Liver (tissue), 9 donors: ENCODE measurements around the gene ARMC5. TPM values are rescaled to one million over a fixed set of nuclear protein-coding genes. Genes with fewer than 3 reads are reported as not detected.

Experiments used
- DNase-seq: peaks from one replicate; pipeline ENCODE4 v3.0.0-alpha.2; 2017; ENCODE audit warnings: low spot score
- H3K27ac ChIP-seq, 2 donors: one replicate each; pipeline ENCODE4 v1.7.0; 2013; ENCODE audit warnings: inconsistent platforms in 2 of 2, low read length in 2 of 2, control low read depth in 1 of 2, low read depth in 1 of 2, mild to moderate bottlenecking in 1 of 2
- H3K27me3 ChIP-seq, 4 donors: one replicate each; pipeline versions ENCODE4 v1.6.1 to v1.7.0; 2013; ENCODE audit warnings: low read length in 3 of 4, inconsistent platforms in 1 of 4, mild to moderate bottlenecking in 1 of 4, moderate library complexity in 1 of 4; ENCODE audit not compliant: control insufficient read depth in 4 of 4, insufficient read depth in 4 of 4
- H3K36me3 ChIP-seq, 4 donors: one replicate each; pipeline versions ENCODE4 v1.6.1 to v1.7.0; 2013; ENCODE audit warnings: low read length in 3 of 4, mild to moderate bottlenecking in 3 of 4, low read depth in 1 of 4, moderate library complexity in 1 of 4; ENCODE audit not compliant: control insufficient read depth in 4 of 4, insufficient read depth in 3 of 4
- H3K4me1 ChIP-seq, 4 donors: one replicate each; pipeline versions ENCODE4 v1.6.1 to v1.7.0; 2013; ENCODE audit warnings: low read length in 3 of 4, mild to moderate bottlenecking in 3 of 4, moderate library complexity in 1 of 4; ENCODE audit not compliant: control insufficient read depth in 4 of 4, insufficient read depth in 4 of 4
- H3K4me3 ChIP-seq, 3 donors: one replicate each; pipeline versions ENCODE4 v1.6.1 to v1.7.0; 2013; ENCODE audit warnings: low read length in 3 of 3, control low read depth in 1 of 3, low read depth in 1 of 3, mild to moderate bottlenecking in 1 of 3
- H3K9ac ChIP-seq, 2 donors: one replicate each; pipeline ENCODE4 v1.7.0; 2013; ENCODE audit warnings: low read length in 2 of 2, mild to moderate bottlenecking in 2 of 2, moderate library complexity in 2 of 2, control low read depth in 1 of 2, low read depth in 1 of 2
- H3K9me3 ChIP-seq, 4 donors: one replicate each; pipeline versions ENCODE4 v1.6.1 to v1.7.0; 2013; ENCODE audit warnings: low read length in 3 of 4; ENCODE audit not compliant: control insufficient read depth in 4 of 4
- ATF3 ChIP-seq: IDR thresholded peaks from 2 replicates; pipeline ENCODE4 v1.6.1; 2016; ENCODE audit warnings: antibody characterized with exemption
- FOXA1 ChIP-seq: IDR thresholded peaks from 2 replicates; pipeline ENCODE4 v1.6.1; 2016; ENCODE audit warnings: antibody characterized with exemption
- FOXA2 ChIP-seq: IDR thresholded peaks from 2 replicates; pipeline ENCODE4 v1.6.1; 2016; ENCODE audit warnings: antibody characterized with exemption
- GABPA ChIP-seq, 2 donors: IDR thresholded peaks in 1 of 2; conservative IDR thresholded peaks in 1 of 2; 2 replicates each; pipeline ENCODE4 v1.6.1; 2016; ENCODE audit warnings: antibody characterized with exemption in 2 of 2, mild to moderate bottlenecking in 1 of 2, moderate library complexity in 1 of 2
- HNF4A ChIP-seq, 2 donors: conservative IDR thresholded peaks; 2 replicates each; pipeline ENCODE4 v1.6.1; 2016; ENCODE audit warnings: antibody characterized with exemption in 2 of 2, mild to moderate bottlenecking in 2 of 2
- HNF4G ChIP-seq: IDR thresholded peaks from 2 replicates; pipeline ENCODE4 v1.6.1; 2016; ENCODE audit warnings: antibody characterized with exemption
- MAX ChIP-seq: IDR thresholded peaks from 2 replicates; pipeline ENCODE4 v1.6.1; 2016; ENCODE audit warnings: antibody characterized with exemption
- NR2F2 ChIP-seq: IDR thresholded peaks from 2 replicates; pipeline ENCODE4 v1.6.1; 2016; ENCODE audit warnings: antibody characterized with exemption
- RXRA ChIP-seq, 2 donors: IDR thresholded peaks; 2 replicates each; pipeline ENCODE4 v1.6.1; 2017 to 2018; ENCODE audit warnings: antibody characterized with exemption in 2 of 2, mild to moderate bottlenecking in 1 of 2
- SP1 ChIP-seq: IDR thresholded peaks from 2 replicates; pipeline ENCODE4 v1.6.1; 2018; ENCODE audit warnings: antibody characterized with exemption, mild to moderate bottlenecking
- YY1 ChIP-seq: IDR thresholded peaks from 2 replicates; pipeline ENCODE4 v1.6.1; 2016; ENCODE audit warnings: antibody characterized with exemption, mild to moderate bottlenecking
- ZBTB33 ChIP-seq: IDR thresholded peaks from 2 replicates; pipeline ENCODE4 v1.6.1; 2016; ENCODE audit warnings: antibody characterized with exemption
- WGBS: extraction: QIAGEN DNeasy Blood & Tissue Kit; methylation state at CpG from one replicate; pipeline ENCODE4 v1.1.7; 2013; 5-methylcytosine and 5-hydroxymethylcytosine counted together
- polyA plus RNA-seq, 2 donors: library from polyadenylated mRNA; stranded (reverse) in 1 of 2; unstranded in 1 of 2; fragments of 200-250 nt in 1 of 2; fragments of >200 nt in 1 of 2; fragmentation: Nextera tagmentation in 1 of 2; extraction: Ambion mirVana in 1 of 2; gene quantifications; one replicate each; pipeline versions ENCODE4 v1.2.1 to v1.2.3, GENCODE V29; 2013 to 2015
- total RNA-seq, 2 donors: library from RNA; depleted of rRNA; stranded (reverse); fragments of >200 nt; gene quantifications; one replicate each; pipeline ENCODE4 v1.2.3, GENCODE V29; 2014
- donor health status: healthy.
- donor health status: healthy.
- donor health status: healthy.
- donor health status: healthy.
- donor health status: healthy.

ARMC5 gene
- total and polyA plus RNA-seq, 4 donors: 5.4 to 13.3 (median 11.4) TPM

DNA sequence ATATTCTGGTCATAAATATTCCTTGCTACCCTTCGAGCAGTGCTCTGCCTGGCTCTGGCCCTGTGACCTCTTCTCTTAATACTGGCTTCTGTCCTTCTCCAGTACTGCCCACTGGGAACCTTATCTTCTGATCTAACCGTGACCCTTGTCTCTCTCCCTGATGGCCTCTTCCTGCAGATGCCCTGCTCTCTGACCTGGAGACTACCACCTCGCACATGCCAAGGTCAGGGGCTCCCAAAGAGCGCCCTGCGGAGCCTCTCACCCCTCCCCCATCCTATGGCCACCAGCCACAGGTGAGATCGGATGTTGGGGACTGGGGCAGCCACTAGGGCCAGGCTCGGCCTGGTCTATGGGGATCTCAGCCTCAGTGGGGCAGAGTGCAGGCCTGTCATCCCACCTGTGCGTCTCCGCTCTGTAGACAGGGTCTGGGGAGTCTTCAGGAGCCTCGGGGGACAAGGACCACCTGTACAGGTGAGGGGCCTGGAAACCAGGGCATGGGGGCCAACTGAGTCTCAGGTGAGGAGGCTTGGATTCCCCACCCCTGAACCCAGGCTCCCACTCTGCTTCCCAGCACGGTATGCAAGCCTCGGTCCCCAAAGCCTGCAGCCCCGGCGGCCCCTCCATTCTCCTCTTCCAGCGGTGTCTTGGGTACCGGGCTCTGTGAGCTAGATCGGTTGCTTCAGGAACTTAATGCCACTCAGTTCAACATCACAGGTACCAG is 14.1 kb downstream of the ARMC5 start:
- no peak for DNase-seq
- Histone ChIP-seq H3K9me3 (no peaks in the 10 kb centered on the region), H3K27me3 (no peaks in the 10 kb centered on the region), H3K4me3 (no peak overlapping the region), H3K4me1 (peaks cover 8 to 36% (median 24%) of the 10 kb centered on the region in 4 donors), H3K36me3 (no peaks in the 10 kb centered on the region), H3K9ac (no peak overlapping the region), H3K27ac (no peak overlapping the region)
- no peak for TF ChIP-seq NR2F2
- no peak for TF ChIP-seq YY1
- TF ChIP-seq MAX: no peak
- TF ChIP-seq HNF4G: no peak
- no peak for TF ChIP-seq FOXA1
- no peak for TF ChIP-seq ZBTB33
- TF ChIP-seq ATF3: no peak
- no peak for TF ChIP-seq SP1
- no peak for TF ChIP-seq FOXA2
- no peak for TF ChIP-seq HNF4A (conservative IDR thresholded peaks at IDR 0.05)
- TF ChIP-seq GABPA (IDR thresholded peaks at IDR 0.05 in 1 of 2, conservative IDR thresholded peaks at IDR 0.05 in 1 of 2): no peak
- no peak for TF ChIP-seq RXRA (IDR thresholded peaks at IDR 0.05)
- 81% methylated on average over 17 of the region's 17 CpGs for WGBS

- no peaks in the 10 kb centered on the region for H3K36me3 ChIP-seq
- H3K27me3 ChIP-seq: no peaks in the 10 kb centered on the region
- peaks cover 8 to 36% (median 24%) of the 10 kb centered on the region in 4 donors for H3K4me1 ChIP-seq
- no peak for TF ChIP-seq RXRA (IDR thresholded peaks at IDR 0.05)
- H3K27ac ChIP-seq: no peak overlapping the region
- no peak overlapping the region for H3K9ac ChIP-seq
- H3K9me3 ChIP-seq: no peaks in the 10 kb centered on the region
- 82% methylated on average over 12 of the region's 12 CpGs for WGBS
- DNase-seq: no peak
- no peak overlapping the region for H3K4me3 ChIP-seq
Measured at GRCh38 chr16:31474173-31474714, 14.9 kb downstream of the ARMC5 start.

DNA sequence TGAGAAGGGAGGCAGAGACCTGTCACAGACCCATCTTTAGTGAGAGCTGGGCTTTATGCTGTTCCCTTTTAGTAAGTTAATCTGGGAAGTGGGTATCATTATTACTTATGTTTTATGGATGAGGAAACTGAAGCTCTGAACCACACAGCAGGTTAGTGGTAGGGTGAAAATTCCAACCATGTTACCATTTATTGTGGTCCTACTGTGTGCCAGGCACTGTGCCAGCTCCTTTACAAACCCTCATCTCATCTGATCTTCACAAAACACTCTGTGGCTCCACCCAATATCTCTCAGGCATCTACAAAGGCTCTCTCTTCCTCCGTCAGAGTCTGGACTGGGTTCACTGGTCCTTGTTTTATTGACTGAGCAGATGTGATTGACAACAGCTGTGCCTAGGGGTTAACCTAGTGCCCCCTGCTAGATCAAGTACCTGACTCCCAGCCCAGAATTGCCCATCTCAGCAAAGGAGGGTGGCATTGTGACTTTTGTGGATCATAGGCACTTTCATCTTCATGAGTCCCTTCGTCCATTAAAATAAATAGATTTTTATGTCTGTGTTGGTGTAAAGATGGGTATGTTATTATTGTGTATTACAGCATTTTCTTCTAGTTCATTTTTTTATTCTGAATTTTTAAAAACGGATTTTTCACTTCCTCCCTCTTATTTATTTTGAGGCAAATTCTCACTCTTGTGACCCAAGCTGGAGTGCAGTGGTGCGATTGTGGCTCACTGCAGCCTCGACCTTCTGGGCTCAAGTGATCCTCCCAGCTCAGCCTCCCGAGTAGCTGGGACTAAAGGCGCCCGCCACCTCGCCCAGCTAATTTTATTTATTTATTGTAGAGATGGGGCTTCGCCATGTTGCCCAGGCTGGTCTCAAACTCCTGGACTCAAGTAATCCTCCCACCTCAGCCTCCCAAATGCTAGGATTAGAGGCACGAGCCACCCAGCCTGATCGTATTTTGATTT is 15.8 kb downstream of the ARMC5 start:
- Histone ChIP-seq H3K4me3 (no peak overlapping the region), H3K27ac (no peak overlapping the region), H3K9ac (no peak overlapping the region), H3K9me3 (no peaks in the 10 kb centered on the region), H3K36me3 (no peaks in the 10 kb centered on the region), H3K27me3 (no peaks in the 10 kb centered on the region), H3K4me1 (peaks cover 8 to 36% (median 24%) of the 10 kb centered on the region in 4 donors)
- no peak for DNase-seq
- no peak for TF ChIP-seq HNF4A (conservative IDR thresholded peaks at IDR 0.05)
- WGBS: 92% methylated on average over 12 of the region's 12 CpGs
